ENCODE measurements around the gene IRF5.

Gene IRF5

GRCh38 chr7:128997181-128997580 is 59.5 kb downstream of the IRF5 start:
- no peak overlapping the region for H3K4me3 ChIP-seq (ENCODE audit: insufficient read depth, low read depth, low read length, poor library complexity, severe bottlenecking)
- no peaks in the 10 kb centered on the region for H3K27me3 ChIP-seq (replicated peaks; ENCODE audit: control insufficient read depth, insufficient read depth, low read length, poor library complexity, severe bottlenecking)
- H3K36me3 ChIP-seq (ENCODE audit: control insufficient read depth, insufficient read depth, low read length) = peaks cover 66% of the 10 kb centered on the region
- H3K4me1 ChIP-seq (ENCODE audit: control insufficient read depth, insufficient read depth, low read length, poor library complexity, severe bottlenecking) = no peaks in the 10 kb centered on the region
- no peaks in the 10 kb centered on the region for H3K9me3 ChIP-seq (ENCODE audit: control insufficient read depth, low read length)
- H3K27ac ChIP-seq (ENCODE audit: insufficient read depth, low read length, poor library complexity, severe bottlenecking) = no peak overlapping the region
- no peak for DNase-seq

Data from effector memory CD4-positive, alpha-beta T cell (primary cell).